HG02943 (cell line): Measurements from ENCODE around the gene SLC4A8.
"Not testable (repeated sequence)": the region's sequence is repeated elsewhere in the genome, so short reads cannot be mapped to it uniquely, and the experiment has no call there.

ENCODE experiments used
- ATAC-seq: cut with Tn5 transposase; IDR thresholded peaks from one replicate; pipeline ENCODE4 v1.9.1; 2021; ENCODE audit warnings: mild to moderate bottlenecking, low read depth, moderate library complexity; ENCODE audit not compliant: unreplicated experiment

The SLC4A8 gene

DNA sequence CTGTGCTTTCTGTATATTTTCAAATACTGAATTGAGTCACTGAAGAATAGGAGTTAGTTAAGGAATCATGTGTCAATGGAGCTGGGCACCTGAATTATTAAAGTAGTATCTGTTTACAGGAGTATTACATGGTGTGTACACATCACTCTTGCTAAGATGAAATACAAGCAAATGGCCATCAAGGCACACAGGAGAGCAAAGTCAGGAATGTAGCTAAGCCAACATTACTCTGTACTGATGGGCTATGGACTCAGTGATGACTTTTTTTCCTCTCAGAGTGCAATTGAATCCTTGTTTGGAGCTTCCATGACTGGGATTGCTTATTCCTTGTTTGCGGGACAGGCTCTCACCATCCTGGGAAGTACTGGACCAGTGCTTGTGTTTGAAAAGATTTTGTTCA lies 45.5 kb downstream of the SLC4A8 start:
- ATAC-seq = no peak

GRCh38 chr12:51471111-51471864 lies 46.7 kb downstream of the SLC4A8 start:
- ATAC-seq = no peak

DNA sequence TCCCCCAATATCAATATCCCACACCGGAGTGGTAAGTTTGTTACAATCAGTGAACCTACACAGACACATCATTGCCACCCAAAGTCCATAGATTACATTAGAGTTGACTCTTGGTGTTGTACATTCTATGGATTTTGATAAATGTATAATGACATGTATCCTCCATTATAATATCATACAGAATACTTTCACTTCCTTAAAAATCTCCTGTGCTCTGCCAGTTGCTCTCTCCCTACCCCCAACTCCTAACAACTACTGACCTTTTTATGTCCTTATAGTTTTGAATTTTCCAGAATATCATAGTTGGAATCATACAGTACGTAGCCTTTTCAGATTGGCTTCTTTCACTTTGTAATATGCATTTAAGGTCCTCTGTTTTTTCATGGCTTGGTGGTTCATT lies 48.4 kb downstream of the SLC4A8 start:
- no peak for ATAC-seq

DNA sequence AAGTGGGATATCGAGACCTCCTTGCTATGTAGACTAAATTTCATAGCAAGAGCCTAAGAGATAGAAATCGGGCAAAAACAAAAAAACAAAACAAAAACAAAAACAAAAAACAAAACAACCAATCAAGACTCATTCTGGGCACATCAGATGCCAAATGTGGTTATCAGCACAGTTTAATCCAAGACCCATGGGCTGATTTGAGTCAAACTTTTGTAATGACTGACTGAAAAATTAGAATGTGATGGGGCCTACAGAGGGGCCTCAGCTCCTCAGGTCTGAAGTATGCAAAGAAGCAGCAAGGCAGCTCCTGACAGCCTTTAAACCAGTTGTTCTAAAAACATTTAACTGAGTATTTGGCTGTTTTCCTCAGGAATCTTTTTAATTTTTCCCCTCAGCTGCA lies 49.3 kb downstream of the SLC4A8 start:
- ATAC-seq = no peak

GRCh38 chr12:51475543-51475942 lies 50.9 kb downstream of the SLC4A8 start:
- ATAC-seq = no peak

DNA sequence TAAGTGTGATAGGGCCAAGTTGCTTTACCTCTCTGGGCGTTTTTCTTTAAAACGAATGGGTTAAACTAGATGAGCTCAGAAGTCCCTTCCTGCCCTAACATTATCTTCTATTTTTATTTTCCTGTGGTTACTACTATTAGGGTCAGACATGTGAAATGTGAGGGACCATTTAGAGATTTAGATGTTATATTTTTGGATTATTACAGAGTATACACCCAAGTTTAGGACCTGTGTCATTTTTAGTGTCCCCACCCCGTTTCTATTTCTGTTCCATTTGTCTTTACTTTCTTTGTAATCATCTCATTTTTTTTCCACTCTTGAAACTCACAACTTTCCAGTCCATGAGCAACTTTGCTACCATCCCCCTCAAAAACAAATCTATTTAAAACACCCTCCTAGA lies 56.3 kb downstream of the SLC4A8 start:
- ATAC-seq = no peak

- no peak for ATAC-seq
Measured at GRCh38 chr12:51482929-51483697, 58.5 kb downstream of the SLC4A8 start.

DNA sequence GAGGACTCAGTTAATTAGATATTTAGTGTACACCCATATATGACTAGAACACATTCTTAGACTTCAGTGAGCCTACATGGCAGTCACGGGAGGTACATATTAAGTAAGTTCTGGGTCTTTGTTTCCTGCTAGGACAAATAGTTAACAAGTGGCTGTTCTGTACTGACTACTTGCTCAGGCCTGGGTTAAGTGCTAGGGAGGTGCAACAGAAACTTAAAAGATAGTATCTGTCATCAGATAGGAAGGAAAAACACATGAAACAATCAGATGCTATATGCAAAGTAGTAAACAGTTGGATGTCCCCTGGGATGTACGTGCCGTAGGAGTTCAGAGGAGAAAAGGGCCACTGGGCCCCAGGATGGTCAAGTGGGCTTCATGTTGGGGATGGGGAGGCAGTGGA lies 59.5 kb downstream of the SLC4A8 start:
- ATAC-seq = no peak

- no peak for ATAC-seq
Measured at GRCh38 chr12:51488281-51488680, 63.6 kb downstream of the SLC4A8 start.

- no peak for ATAC-seq
Measured at GRCh38 chr12:51493281-51493680, 68.7 kb downstream of the SLC4A8 start.

- ATAC-seq = no peak
Measured at GRCh38 chr12:51496895-51497294, 72.3 kb downstream of the SLC4A8 start.

DNA sequence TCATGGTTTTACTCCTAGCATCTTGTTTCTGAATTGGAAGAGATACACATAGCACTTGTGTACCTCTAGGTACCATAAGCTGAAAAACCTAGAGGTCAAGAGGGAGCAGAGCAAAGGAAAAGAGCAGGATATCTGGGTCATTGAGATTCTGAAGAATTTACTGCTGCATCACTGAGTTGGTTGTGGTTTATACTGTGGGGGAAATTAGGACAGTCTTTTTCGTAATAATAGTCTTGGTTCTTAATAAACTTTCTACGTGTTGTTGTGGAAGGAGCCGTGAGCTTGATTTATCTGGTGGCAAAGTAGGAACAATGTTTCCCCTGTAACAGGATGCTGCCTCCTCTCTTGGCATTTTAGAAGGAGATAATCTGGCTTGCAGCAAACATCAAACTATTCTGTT lies 80.2 kb downstream of the SLC4A8 start:
- ATAC-seq = no peak

DNA sequence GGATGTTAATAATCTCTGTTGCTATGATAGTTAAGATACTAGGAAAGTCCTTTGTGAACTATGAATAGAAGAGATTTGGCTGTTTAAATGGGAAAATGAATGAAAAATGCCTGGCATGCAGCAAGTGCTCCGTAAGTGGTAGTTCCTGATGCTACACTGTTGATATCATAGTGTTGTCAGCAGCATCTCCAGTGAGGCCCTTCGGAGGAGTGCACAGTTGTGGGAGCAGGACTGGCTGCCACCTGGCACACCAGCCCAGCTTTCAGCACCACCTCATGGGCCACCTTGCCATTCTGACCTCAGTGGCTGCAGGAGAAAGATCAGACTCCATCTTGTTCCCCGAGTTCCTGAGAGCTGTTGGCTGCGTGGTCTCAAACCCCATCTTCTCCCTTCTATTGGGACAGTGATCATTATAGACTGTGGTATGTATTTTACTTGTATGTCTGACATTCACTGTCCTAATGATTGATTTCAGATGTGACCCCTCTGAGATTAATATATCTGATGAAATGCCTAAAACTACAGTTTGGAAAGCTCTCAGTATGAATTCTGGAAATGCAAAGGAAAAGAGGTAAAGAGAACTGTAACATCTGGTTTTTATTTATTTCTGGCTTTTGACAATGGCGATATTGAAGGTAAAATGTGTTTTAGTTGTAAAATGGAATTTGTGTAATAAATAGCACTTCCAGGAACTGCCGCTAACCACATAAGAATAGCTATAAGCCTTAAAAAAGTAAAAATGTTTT lies 80.9 kb downstream of the SLC4A8 start:
- ATAC-seq = no peak

- ATAC-seq = no peak
Measured at GRCh38 chr12:51507178-51507577, 82.5 kb downstream of the SLC4A8 start.

GRCh38 chr12:51508285-51508684 lies 83.7 kb downstream of the SLC4A8 start:
- no peak for ATAC-seq

DNA sequence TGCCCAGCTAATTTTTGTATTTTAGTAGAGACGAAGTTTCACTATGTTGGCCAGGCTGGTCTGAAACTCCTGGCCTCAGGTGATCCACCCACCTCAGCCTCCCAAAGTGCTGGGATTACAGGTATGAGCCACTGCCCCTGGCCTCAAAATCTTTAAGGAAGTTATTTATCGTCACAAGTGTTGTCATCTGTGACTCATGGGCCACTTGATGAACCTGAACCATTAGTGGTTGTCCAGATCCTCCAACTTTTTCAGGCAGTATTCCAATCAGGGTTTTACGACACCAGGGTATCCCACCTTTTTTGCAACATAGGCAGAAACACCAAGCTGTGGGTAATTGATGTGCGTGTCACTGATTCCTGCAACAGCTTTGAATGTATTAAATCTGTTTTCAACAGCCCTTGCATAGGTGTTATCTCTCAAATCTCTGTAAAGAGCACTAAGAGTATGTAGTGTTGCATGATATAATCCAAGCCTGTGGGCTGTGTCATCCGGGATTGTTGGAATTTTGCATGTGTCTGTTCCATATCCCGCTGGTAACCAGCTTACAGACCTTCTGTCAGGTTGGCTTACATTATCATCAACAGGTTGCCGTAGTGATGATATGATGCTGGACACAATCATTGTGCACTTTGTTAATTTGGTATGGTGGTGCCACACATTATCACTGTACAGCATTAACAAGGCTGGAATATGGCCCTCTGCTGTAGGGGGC lies 87.1 kb downstream of the SLC4A8 start:
- no peak for ATAC-seq

- ATAC-seq = no peak
Measured at GRCh38 chr12:51512438-51512837, 87.8 kb downstream of the SLC4A8 start.

- ATAC-seq = not testable (repeated sequence)
Measured at GRCh38 chr12:51515037-51515436, 90.4 kb downstream of the SLC4A8 start.

- ATAC-seq = no peak
Measured at GRCh38 chr12:51517316-51517715, 92.7 kb downstream of the SLC4A8 start.

DNA sequence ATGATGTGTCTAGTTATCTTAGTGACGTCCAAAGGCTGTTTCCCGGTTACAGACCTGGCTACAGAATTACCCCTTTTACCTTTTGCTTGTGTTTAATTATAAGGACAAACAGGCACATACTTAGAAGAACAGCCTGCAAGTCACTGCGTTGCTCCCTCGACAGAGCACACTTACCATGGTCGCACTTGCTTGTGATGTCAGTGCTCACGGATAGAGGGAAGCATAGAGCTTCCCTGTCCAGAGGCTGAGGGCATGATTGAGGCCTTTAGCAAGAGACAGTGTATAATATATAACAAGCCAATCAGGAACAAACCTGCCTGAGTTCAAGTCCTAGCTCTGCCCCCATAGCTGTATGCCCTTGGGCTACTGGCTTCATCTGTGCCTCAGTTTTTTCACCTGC lies 93.2 kb downstream of the SLC4A8 start:
- ATAC-seq = no peak

DNA sequence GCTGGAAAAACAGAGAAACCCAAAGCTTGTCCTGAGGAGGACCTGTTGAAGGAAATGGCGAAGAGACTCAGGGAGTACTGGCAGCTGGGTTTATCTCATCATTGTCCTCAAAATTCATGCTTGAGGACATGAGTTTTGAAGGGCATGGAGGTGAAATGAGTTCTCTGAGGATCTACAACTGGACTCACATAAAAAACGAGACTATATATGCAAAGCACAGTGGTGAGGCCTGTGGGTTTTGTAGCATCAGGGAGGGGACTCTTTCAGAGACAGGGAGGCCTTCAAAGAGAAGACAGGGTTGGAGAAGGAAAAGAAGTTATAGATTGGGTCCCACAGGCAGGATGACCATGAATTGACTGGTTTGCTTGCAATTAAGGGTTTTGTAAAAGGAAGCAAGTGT lies 95.1 kb downstream of the SLC4A8 start:
- no peak for ATAC-seq
